T-helper 17 cell (primary cell): ENCODE data around the gene KRT37. TPM values are rescaled to one million over a fixed set of nuclear protein-coding genes. Genes with fewer than 3 reads are reported as not detected.

ENCODE experiments used
- ATAC-seq: fragments of 150-1000 bp; cut with Tn5 transposase; 2 replicates; pipeline ENCODE4 v1.10.0; 2021; ENCODE audit warnings: mild to moderate bottlenecking, moderate library complexity
- DNase-seq, 3 donors: peaks; one replicate each; pipeline versions ENCODE4 v3.0.0 to v3.0.0-alpha.2; 2020 to 2021
- H3K9me3 ChIP-seq: one replicate; pipeline ENCODE4 v1.7.0; 2013; ENCODE audit warnings: low read length, mild to moderate bottlenecking; ENCODE audit not compliant: control insufficient read depth, poor library complexity, severe bottlenecking
- H3K27ac Mint-ChIP-seq: one replicate; pipeline ENCODE4 v1.8.0; 2022; ENCODE audit warnings: mild to moderate bottlenecking, moderate library complexity, mixed read lengths
- H3K27me3 Mint-ChIP-seq: one replicate; pipeline ENCODE4 v1.8.0; 2022; ENCODE audit warnings: mixed read lengths
- H3K36me3 Mint-ChIP-seq: one replicate; pipeline ENCODE4 v1.8.0; 2022; ENCODE audit warnings: low read depth, mixed read lengths
- H3K4me1 Mint-ChIP-seq: one replicate; pipeline ENCODE4 v1.8.0; 2022; ENCODE audit warnings: mild to moderate bottlenecking, mixed read lengths
- H3K4me3 Mint-ChIP-seq: one replicate; pipeline ENCODE4 v1.8.0; 2022; ENCODE audit warnings: mild to moderate bottlenecking, moderate library complexity, mixed read lengths
- total RNA-seq, 4 donors: library from RNA in 2 of 4; stranded (reverse) in 2 of 4; gene quantifications; one replicate each; pipeline ENCODE4 v1.2.3 and lab custom pipeline; 2022 to 2026

KRT37 gene
- total RNA-seq (not detected), total RNA-seq (lab: John Stamatoyannopoulos, UW) (0 reads per million in 2 donors)

DNA sequence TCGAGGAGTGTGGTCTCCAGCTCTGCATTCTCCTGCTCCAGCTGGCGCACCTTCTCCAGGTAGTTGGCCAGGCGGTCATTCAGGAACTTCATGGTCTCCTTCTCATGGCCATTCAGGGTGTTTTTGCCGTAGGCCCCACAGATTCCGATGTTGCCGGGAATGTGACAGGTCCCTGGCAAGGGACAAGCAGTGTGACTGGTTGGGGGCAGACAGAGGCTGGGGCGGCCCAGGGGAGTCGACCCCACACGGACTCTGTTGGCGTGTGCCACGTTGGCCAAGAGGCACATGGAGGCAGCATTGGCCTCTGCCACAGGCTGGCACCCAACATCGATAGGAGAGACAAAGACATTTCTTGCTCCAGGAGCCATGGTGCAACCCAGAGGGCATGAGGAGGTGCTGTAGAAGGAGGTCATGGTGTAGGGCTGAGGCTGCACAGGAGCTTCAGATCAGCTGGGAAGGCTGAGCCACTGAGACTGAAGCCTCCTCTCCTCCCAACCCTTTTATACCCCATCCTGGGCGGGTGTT lies at the start of gene KRT37:
KRT37 (minus strand) TSS at position 475 of the 525 bp plus-strand sequence; CDS start at position 413, 62 bp downstream.
- DNase-seq (no peak), ATAC-seq (no peak)
- Mint-ChIP-seq H3K4me1 (peaks cover 2% of the 10 kb centered on the region), H3K27ac (peak within 1 kb of the TSS; percentile 12), H3K36me3 (no peaks in the 10 kb centered on the region), H3K4me3 (no peak within 1 kb of the TSS), H3K27me3 (peaks cover 18% of the 10 kb centered on the region)
- no peaks in the 10 kb centered on the region for H3K9me3 ChIP-seq

DNA sequence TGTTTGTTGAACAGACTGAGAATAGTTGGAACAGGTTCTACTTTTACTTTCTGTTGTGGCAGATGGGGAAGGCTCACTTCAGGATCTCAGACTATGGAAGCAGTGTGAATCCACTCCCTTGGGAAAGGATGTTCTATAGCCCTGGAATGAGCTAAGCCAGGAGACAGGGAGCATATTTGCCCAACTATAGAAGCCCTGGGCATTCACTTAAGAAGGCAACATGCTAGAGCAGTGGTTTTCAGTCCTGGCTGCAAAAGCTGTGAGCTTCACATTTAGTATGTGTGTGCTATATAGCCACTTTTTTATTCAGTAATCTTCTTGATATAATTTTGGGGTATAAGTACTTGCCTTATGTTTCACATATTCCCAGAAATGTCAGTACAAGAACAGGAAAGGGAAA lies 44.0 kb upstream of the KRT37 start:
- Mint-ChIP-seq H3K4me3 (no peak overlapping the region), H3K36me3 (no peaks in the 10 kb centered on the region), H3K27ac (no peak overlapping the region), H3K27me3 (peaks cover 12% of the 10 kb centered on the region), H3K4me1 (no peaks in the 10 kb centered on the region)
- no peak for DNase-seq
- ATAC-seq = no peak
- no peaks in the 10 kb centered on the region for H3K9me3 ChIP-seq

DNA sequence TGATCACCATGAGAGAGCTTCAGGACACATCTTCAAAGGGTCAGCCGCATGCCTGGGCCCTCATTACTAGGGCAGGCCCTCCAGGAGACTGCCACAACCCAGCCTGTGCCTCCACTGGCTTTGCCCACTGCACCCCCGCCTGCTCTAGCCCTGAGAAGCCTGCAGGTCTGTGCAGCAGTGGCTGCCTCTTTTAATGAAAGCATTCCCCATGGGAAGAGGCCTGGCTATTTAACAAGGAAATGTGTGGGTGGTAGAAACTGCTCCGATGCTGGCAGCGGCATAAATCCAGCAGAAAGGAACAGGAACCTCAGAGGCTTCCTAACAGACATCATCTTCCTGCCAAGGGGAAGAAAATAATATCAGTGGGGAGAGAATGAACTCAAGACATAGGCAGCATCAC lies 43.2 kb upstream of the KRT37 start:
- H3K4me3 Mint-ChIP-seq = no peak overlapping the region
- H3K36me3 Mint-ChIP-seq = no peaks in the 10 kb centered on the region
- no peak for ATAC-seq
- H3K27ac Mint-ChIP-seq = no peak overlapping the region
- no peaks in the 10 kb centered on the region for H3K4me1 Mint-ChIP-seq
- H3K27me3 Mint-ChIP-seq = peaks cover 15% of the 10 kb centered on the region
- H3K9me3 ChIP-seq = no peaks in the 10 kb centered on the region
- DNase-seq = no peak

DNA sequence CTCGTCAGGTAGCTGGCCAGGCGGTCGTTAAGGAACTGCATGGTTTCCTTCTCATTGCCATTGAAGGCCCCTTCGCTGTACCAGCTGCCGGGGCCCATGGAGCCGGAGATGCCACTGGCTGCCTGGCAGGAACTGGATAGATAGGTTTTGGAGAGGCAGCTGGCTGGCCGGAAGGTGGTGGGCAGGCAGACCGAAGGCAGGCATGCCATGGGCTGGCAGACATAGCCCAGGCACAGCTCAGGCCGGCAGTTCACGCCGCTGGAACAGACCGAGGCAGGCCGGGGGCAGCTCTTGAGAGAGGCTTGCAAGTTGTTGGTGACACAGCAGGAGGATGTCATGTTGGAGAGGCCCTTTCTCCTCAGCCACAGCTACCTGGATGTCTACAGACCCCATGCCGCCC lies 42.6 kb upstream of the KRT37 start, which contains the start of gene KRT32:
KRT32 (minus strand) TSS at position 399 of the 400 bp plus-strand sequence; CDS start at position 338, 61 bp downstream.
- Mint-ChIP-seq H3K27ac (no peak within 1 kb of the TSS), H3K27me3 (peaks cover 18% of the 10 kb centered on the region), H3K36me3 (no peaks in the 10 kb centered on the region), H3K4me3 (no peak within 1 kb of the TSS), H3K4me1 (no peaks in the 10 kb centered on the region)
- no peak for DNase-seq
- no peaks in the 10 kb centered on the region for H3K9me3 ChIP-seq
- no peak for ATAC-seq

DNA sequence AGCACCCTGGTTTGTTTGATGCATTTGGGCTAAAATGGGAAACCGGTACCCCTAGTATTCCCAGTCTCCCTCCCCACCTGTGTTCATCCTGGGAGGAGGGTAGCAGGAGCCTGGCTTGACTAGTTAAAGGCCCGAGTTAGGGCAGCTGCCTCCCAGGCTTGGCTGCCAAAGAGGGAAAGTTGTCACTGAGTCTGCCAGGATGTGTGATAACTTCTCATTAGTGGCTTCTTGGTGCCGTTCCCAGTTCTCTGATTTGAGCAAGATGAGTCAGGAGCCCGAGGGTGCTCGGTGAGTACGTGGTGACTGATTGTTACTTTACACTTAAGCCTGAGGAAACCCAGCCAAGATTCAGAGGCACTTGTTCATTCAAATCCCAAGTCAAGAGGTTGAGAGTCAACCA lies 40.3 kb upstream of the KRT37 start:
- ATAC-seq (no peak), DNase-seq (no peak)
- no peaks in the 10 kb centered on the region for H3K36me3 Mint-ChIP-seq
- no peak overlapping the region for H3K4me3 Mint-ChIP-seq
- no peaks in the 10 kb centered on the region for H3K9me3 ChIP-seq
- H3K27me3 Mint-ChIP-seq = peaks cover 18% of the 10 kb centered on the region
- peaks cover 2% of the 10 kb centered on the region for H3K4me1 Mint-ChIP-seq
- H3K27ac Mint-ChIP-seq = no peak overlapping the region

DNA sequence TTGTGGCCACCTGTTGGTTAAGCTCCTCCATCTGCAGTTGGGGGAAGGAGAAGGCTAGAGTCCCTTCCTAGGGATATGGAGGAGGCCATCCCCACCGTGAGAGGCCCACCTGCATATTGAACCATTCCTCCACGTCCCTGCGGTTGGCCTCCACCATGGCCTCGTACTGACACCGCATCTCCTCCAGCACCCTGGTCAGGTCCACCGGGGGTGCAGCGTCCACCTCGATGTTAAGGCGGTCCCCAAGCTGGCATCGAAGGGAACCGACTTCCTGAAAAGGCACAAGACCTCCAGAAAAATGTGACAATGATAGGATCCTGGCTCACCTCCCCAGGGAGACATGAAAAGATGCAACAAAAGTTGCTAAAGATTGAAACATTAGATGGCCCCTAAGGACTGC lies 39.8 kb upstream of the KRT37 start:
- H3K9me3 ChIP-seq = no peaks in the 10 kb centered on the region
- ATAC-seq (no peak), DNase-seq (no peak)
- H3K36me3 Mint-ChIP-seq = no peaks in the 10 kb centered on the region
- H3K4me1 Mint-ChIP-seq = peaks cover 2% of the 10 kb centered on the region
- H3K27ac Mint-ChIP-seq = no peak overlapping the region
- H3K27me3 Mint-ChIP-seq = peaks cover 18% of the 10 kb centered on the region
- H3K4me3 Mint-ChIP-seq = no peak overlapping the region

DNA sequence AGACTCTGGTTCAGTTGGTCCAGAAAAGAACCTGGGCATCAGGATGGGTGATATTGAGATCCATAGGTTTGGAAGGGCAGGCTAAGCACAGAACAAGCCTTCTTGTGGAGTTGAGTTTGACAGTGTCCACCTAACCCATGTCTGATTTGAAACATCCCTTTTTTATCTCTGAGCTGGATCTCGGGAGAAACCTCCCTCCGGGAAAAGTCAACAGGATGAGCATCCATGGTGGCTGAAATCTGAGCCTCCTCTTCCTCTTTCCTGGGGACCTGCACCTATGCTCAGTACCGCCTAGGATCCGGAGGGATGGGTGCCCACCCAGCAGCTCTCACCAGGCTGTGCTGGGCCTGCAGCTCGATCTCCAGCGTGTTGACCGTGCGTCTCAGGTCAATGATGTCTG lies 39.4 kb upstream of the KRT37 start:
- H3K4me3 Mint-ChIP-seq = no peak overlapping the region
- peaks cover 18% of the 10 kb centered on the region for H3K27me3 Mint-ChIP-seq
- H3K9me3 ChIP-seq = no peaks in the 10 kb centered on the region
- ATAC-seq (no peak), DNase-seq (no peak)
- no peaks in the 10 kb centered on the region for H3K36me3 Mint-ChIP-seq
- H3K4me1 Mint-ChIP-seq = peaks cover 2% of the 10 kb centered on the region
- no peak overlapping the region for H3K27ac Mint-ChIP-seq

DNA sequence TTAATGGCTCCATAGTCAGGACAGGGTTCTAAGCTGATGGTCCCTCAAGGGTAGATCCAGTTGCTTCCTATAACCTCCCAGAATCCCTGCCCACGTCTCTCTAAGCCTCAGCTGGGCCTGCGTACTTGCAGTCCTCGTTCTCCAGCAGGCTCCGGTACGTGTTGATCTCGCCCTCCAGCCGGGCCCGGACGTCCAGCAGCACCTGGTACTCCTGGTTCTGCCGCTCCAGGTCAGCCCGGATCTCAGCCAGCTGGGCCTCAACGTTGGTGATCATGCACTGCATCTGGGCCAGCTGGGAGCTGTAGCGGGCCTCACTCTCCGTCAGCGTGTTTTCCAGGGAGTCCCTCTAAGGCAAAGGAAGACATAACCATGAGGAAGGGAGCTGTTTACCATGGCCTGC lies 38.3 kb upstream of the KRT37 start:
- Mint-ChIP-seq H3K36me3 (no peaks in the 10 kb centered on the region), H3K4me3 (no peak overlapping the region), H3K27ac (no peak overlapping the region), H3K4me1 (peaks cover 2% of the 10 kb centered on the region), H3K27me3 (peaks cover 18% of the 10 kb centered on the region)
- no peaks in the 10 kb centered on the region for H3K9me3 ChIP-seq
- no peak for ATAC-seq
- DNase-seq = no peak

DNA sequence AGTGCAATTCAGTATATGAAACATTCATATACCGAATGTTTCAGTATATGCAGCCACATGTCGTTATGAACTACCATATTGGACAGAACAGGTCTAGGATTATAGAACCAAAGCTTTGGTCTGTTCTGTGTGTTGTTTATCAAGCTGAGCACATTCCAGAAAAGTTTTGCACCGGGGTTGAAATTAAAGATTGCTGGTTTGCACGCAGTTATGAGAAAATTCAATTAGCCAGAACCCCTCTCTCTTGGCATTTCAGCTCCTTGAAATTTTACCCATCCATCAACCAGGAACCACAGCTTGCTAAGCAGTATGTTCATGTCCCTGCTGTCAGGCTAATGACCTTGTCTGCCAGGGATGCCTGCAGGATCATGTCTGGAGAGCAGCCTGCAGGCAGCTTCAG lies 33.3 kb upstream of the KRT37 start:
- H3K9me3 ChIP-seq = no peaks in the 10 kb centered on the region
- Mint-ChIP-seq H3K4me1 (peaks cover 6% of the 10 kb centered on the region), H3K27me3 (peaks cover 3% of the 10 kb centered on the region), H3K36me3 (no peaks in the 10 kb centered on the region), H3K4me3 (no peak overlapping the region), H3K27ac (no peak overlapping the region)
- ATAC-seq (no peak), DNase-seq (no peak)

DNA sequence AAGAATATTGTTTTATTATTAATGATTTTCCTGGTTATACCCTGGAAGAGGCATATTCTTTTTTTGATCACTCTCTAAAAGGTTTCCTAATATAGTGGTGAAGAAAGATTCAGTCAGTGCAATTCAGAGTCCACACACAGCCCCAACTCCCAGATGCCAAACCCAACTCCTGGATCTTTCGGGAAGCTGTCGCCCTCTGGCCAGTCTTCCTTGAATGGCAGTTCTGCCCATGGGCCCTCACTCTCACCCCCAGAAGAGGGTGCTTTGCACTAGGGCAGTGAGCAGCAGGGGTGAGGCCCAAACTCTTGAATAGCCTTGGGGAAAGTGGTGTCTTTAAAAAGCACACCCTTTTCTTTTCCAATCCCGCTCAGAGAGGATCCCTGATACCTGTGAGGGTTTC lies 31.8 kb upstream of the KRT37 start:
- no peaks in the 10 kb centered on the region for H3K9me3 ChIP-seq
- Mint-ChIP-seq H3K4me1 (peaks cover 6% of the 10 kb centered on the region), H3K4me3 (no peak overlapping the region), H3K36me3 (no peaks in the 10 kb centered on the region), H3K27ac (no peak overlapping the region), H3K27me3 (no peaks in the 10 kb centered on the region)
- DNase-seq (no peak), ATAC-seq (no peak)

DNA sequence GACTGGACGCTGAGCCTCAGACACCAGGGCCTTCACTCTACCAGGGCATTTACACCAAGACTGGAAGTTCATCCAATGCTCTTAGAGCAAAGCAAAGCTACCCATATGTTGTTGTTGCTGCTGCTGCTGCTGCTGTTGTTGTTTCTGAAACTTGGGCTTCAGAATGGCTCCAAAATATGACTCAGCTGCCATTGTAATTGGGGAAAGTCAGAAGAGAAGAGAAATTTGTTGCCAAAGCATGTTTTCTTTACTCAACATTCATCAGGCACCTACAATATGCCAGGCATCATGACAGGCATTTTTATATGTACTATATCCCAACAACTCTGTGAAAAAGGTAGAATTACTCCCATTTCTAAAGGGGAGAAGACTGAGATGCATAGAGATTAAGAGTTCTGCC lies 30.9 kb upstream of the KRT37 start:
- Mint-ChIP-seq H3K27ac (no peak overlapping the region), H3K4me3 (no peak overlapping the region), H3K4me1 (peaks cover 3% of the 10 kb centered on the region), H3K27me3 (no peaks in the 10 kb centered on the region), H3K36me3 (no peaks in the 10 kb centered on the region)
- no peak for ATAC-seq
- no peak for DNase-seq
- no peaks in the 10 kb centered on the region for H3K9me3 ChIP-seq

DNA sequence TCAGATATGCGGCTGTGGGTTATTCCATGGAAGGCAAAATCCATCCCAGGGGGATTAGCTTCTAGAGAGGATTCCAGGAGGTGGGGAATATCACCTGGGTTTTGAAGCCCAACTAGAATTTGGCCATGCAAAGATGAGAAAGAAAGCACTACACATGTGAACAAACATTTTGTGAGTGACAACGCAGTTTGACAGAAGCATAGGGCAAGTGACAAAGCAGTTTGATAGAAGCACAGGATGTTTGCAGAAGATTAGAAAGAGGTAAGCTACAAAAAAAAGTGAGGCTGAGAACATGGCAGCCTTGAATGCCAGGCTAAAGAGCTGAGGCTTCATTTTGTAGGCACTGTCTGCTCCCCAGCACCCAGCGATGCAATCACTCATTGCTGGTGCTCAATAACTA lies 28.7 kb upstream of the KRT37 start:
- no peaks in the 10 kb centered on the region for H3K9me3 ChIP-seq
- Mint-ChIP-seq H3K4me1 (peaks cover 3% of the 10 kb centered on the region), H3K27ac (no peak overlapping the region), H3K4me3 (no peak overlapping the region), H3K36me3 (no peaks in the 10 kb centered on the region), H3K27me3 (peaks cover 5% of the 10 kb centered on the region)
- DNase-seq (no peak), ATAC-seq (no peak)

DNA sequence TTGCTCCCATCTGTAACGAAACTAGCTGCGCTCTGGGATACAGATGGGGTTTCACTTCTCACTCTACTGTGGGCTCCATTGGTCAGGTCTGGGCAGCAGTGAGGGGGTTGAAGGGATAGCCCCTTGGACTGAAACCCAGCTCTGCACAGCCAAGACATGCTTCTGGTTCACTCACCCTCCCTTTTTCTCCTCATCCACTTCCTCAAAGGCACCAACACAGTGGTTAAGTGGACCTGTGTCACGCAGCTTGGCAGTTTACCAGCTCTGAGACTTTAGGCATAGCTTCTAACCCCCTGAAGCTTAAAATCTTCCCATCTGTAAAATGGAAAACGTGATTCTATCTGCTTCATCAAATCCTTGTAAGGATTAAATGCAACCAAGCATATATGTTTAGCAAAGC lies 27.9 kb upstream of the KRT37 start:
- H3K9me3 ChIP-seq = no peaks in the 10 kb centered on the region
- no peaks in the 10 kb centered on the region for H3K36me3 Mint-ChIP-seq
- ATAC-seq = no peak
- no peak overlapping the region for H3K27ac Mint-ChIP-seq
- no peak overlapping the region for H3K4me3 Mint-ChIP-seq
- H3K4me1 Mint-ChIP-seq = peaks cover 3% of the 10 kb centered on the region
- peaks cover 5% of the 10 kb centered on the region for H3K27me3 Mint-ChIP-seq
- no peak for DNase-seq

DNA sequence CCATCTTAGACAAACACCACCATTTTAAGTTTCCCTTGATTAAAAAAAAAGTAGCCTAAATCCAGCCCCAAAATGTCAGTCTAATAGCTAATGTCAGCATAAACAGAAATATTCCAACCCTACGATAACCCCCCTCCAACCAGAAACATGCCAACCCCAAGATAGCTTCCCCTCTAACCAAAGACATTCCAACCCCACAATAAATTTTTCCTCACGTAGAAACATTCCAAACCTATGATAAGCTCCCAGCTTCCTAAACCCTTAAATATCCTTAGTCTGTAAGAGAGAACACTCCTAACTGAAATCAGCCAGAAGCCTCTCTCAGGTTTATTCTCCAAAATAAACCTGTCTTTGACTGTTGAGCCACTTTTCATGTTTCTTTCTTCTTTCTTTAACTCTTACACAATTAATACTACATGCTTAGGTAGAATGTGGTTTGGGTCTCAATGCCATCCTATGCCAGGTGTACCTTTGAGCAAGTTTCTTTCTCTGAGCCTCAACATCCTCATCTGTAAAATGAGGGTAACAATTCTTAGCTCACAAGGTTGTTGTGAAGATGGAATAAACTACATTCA lies 26.9 kb upstream of the KRT37 start:
- H3K9me3 ChIP-seq = no peaks in the 10 kb centered on the region
- no peak overlapping the region for H3K4me3 Mint-ChIP-seq

More for the DNA sequence above, 26.9 kb upstream of the KRT37 start:
- Mint-ChIP-seq H3K4me1 (peaks cover 3% of the 10 kb centered on the region), H3K27ac (no peak overlapping the region), H3K27me3 (peaks cover 11% of the 10 kb centered on the region), H3K36me3 (no peaks in the 10 kb centered on the region)
- ATAC-seq (no peak), DNase-seq (no peak)
